Activated T-cell treated with anti-CD3 and anti-CD28 coated beads, Interleukin-2, amount 50 U/mL, for 72 hours (primary cell): Measurements from ENCODE around the gene MAP2K3. TPM values are rescaled to one million over a fixed set of nuclear protein-coding genes. Genes with fewer than 3 reads are reported as not detected.
"Not testable (repeated sequence)": the region's sequence is repeated elsewhere in the genome, so short reads cannot be mapped to it uniquely, and the experiment has no call there.

Experiments used
- ATAC-seq, 2 donors: fragments of 150-1000 bp; cut with Tn5 transposase; replicated peaks in 1 of 2; 2 replicates each; pipeline ENCODE4 v1.10.0; 2021; ENCODE audit warnings: moderate library complexity in 2 of 2, mild to moderate bottlenecking in 1 of 2
- DNase-seq, 2 donors: peaks; one replicate each; pipeline ENCODE4 v3.0.0; 2021 to 2022; ENCODE audit warnings: mixed read lengths in 1 of 2
- H3K27ac Mint-ChIP-seq: one replicate; pipeline ENCODE4 v1.8.0; 2022; ENCODE audit warnings: mild to moderate bottlenecking, moderate library complexity, mixed read lengths
- H3K27me3 Mint-ChIP-seq: one replicate; pipeline ENCODE4 v1.8.0; 2022; ENCODE audit warnings: low read depth, mixed read lengths
- H3K36me3 Mint-ChIP-seq, 2 donors: one replicate each; pipeline ENCODE4 v1.8.0; 2022; ENCODE audit warnings: mixed read lengths in 2 of 2, mild to moderate bottlenecking in 1 of 2; ENCODE audit not compliant: insufficient read depth in 2 of 2
- H3K4me1 Mint-ChIP-seq: one replicate; pipeline ENCODE4 v1.8.0; 2022; ENCODE audit warnings: low read depth, mixed read lengths
- H3K4me3 Mint-ChIP-seq, 2 donors: one replicate each; pipeline ENCODE4 v1.8.0; 2022; ENCODE audit warnings: mild to moderate bottlenecking in 2 of 2, mixed read lengths in 2 of 2, moderate library complexity in 2 of 2
- H3K9me3 Mint-ChIP-seq, 2 donors: one replicate each; pipeline ENCODE4 v1.8.0; 2022; ENCODE audit warnings: mixed read lengths in 2 of 2
- total RNA-seq, 2 donors: library from RNA; stranded (reverse); gene quantifications; one replicate each; pipeline ENCODE4 v1.2.3, GENCODE V29; 2022

Gene MAP2K3
- total RNA-seq, 2 donors from 2014 or later, result 104 to 107 TPM

DNA sequence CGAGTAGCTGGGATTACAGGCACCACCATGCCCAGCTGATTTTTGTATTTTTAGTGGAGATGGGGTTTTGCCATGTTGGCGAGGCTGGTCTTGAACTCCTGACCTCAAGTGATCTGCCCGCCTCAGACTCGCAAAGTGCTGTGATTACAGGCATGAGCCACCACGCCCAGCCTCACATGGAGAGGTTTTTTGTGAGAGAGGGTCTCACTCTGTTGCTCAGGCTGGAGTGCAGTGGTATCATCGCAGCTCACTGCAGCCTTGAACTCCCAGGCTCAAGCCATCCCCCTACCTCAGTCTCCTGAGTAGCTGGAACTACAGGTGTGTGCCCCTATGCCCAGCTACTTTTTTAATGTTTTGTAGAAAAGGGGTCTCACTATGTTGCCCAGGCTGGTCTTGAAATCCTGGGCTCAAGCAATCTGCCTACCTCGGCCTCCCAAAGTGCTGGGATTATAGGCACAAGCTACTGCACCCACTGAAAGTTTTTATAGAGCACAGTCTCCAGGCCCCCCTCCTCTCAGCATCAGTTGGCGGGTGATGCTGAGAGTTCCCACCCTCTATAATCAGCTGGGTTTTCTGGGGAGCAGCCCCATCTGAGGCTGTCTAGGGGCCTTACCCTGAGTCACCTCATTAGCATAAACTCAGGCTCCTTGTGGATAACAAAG is 22.2 kb downstream of the MAP2K3 start:
- not testable (repeated sequence) for H3K4me1 Mint-ChIP-seq, ATAC-seq, H3K4me3 Mint-ChIP-seq, H3K9me3 Mint-ChIP-seq, DNase-seq, H3K27me3 Mint-ChIP-seq, H3K27ac Mint-ChIP-seq
- H3K36me3 Mint-ChIP-seq, result peaks cover 3 to 35% of the 10 kb centered on the region in 2 donors

DNA sequence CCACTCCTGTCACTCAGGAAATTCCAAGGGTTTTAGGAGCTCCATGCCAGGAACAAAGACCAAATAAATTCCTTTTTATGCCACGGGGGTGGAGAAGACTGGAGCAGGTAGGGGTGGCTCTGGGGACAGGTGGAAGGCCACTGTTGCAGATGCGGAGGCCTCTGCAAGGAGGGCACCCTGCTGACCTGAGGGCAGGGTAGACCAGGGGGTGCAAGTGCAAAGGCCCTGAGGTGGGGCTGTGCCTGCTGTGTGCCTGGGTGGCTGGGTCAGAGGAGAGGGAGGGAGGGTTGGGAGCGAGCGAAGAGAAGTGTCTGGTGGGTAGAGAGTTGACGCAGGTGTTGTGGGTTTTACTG is 22.7 kb downstream of the MAP2K3 start:
- H3K9me3 Mint-ChIP-seq, ATAC-seq, H3K4me3 Mint-ChIP-seq, H3K27me3 Mint-ChIP-seq, DNase-seq, H3K4me1 Mint-ChIP-seq, H3K27ac Mint-ChIP-seq: not testable (repeated sequence)
- peaks cover 3 to 35% of the 10 kb centered on the region in 2 donors for H3K36me3 Mint-ChIP-seq

DNA sequence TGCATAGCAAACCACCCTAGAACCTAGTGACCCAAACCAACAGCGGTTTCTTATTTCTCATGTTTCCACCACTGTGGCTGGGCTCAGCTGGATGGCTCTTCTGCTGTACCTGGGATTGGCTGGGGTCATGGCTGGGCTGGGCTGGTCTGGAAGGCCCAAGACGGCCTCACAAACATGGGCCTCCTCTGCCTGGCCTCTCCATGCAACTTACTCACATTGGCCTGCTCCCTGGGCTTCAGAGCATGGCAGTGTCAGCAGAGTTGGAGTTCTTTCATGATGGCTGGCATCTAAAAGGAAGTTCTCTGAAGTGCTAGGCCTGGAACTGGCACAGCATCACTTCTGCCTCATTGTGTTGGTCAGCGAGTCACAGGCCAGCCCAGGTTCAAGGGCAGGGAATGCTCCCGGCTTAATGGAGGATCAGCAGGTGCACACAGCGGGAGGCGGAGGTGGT is 24.4 kb downstream of the MAP2K3 start:
- not testable (repeated sequence) for H3K27ac Mint-ChIP-seq, ATAC-seq, DNase-seq, H3K4me3 Mint-ChIP-seq, H3K27me3 Mint-ChIP-seq, H3K4me1 Mint-ChIP-seq, H3K9me3 Mint-ChIP-seq
- H3K36me3 Mint-ChIP-seq, result peaks cover 3 to 24% of the 10 kb centered on the region in 2 donors

DNA sequence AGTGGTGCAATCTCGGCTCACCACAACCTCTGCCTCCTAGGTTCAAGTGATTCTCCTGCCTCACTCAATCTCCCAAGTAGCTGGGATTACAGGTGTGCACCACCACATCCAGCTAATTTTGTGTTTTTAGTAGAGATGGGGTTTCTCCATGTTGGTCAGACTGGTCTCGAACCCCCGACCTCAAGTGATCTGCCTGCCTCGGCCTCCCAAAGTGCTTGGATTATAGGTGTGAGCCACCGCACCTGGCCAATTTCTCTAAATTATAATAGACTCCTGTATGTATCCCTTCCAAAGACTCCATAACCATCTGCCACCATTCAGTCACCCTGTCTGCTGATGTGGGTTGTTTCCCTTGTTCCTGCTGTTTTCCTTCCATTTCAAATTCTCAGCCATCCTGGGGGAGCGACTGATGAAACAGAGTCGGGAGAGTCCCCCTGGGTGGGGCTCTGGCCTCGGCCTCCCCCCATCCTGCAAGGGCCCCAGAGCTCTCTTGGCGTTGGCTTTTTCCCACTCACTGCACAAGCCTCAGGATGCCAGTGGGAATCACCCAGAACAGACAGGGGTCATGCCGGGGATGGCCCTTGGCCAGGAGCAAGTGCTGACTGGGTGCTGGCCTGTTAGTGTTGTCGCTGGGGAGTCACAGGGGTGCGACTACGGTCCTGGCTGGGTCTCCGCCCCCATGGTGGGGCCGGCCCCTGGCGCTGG is 25.7 kb downstream of the MAP2K3 start:
- DNase-seq, H3K9me3 Mint-ChIP-seq, H3K4me1 Mint-ChIP-seq, H3K27me3 Mint-ChIP-seq, H3K4me3 Mint-ChIP-seq, ATAC-seq: not testable (repeated sequence)
- Mint-ChIP-seq H3K27ac (peak overlapping the region; percentile 34), H3K36me3 (peaks cover 3 to 24% of the 10 kb centered on the region in 2 donors)

DNA sequence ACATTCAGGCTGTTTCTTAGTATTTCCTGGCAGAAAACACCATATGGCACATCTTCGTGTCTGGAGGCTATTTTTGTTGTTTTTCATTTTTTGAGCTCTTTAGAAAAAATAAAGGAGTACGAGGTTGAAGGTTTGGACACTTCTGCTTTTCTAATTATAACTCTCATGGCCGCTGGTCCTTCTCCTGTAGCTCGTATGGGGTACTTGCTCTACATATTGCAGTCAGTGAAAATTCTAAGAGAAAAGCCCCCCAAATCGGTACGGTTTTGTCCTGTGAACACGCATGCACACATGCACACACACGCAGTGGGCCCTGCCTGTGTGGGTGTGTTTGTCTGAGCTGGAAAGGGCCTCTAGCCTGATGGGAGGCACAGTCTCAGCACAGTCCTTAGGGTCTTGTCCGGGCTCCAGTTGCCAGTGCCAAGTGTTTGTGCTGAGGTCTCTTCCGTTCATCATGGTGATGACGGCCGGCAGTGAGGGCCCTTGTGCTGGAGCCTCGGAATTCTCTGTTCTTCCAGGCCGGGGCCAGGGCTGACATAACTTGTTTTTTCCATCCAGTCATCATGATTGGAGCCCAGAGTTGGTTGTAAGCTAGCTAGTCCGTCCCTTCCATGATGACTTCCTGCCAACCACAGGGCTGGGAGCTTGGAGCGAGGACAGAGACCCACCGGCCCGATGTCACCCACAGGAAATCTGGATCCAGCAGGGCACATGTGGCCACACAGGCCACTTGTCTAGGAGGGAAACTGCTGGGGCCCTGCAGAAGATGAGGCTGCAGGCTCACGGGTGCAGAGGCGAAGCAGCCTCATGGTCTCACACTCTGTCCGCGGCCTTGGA is 26.5 kb downstream of the MAP2K3 start:
- not testable (repeated sequence) for H3K4me3 Mint-ChIP-seq, H3K27ac Mint-ChIP-seq, ATAC-seq, H3K4me1 Mint-ChIP-seq, H3K9me3 Mint-ChIP-seq, DNase-seq, H3K27me3 Mint-ChIP-seq
- H3K36me3 Mint-ChIP-seq, result peaks cover 3 to 22% of the 10 kb centered on the region in 2 donors

DNA sequence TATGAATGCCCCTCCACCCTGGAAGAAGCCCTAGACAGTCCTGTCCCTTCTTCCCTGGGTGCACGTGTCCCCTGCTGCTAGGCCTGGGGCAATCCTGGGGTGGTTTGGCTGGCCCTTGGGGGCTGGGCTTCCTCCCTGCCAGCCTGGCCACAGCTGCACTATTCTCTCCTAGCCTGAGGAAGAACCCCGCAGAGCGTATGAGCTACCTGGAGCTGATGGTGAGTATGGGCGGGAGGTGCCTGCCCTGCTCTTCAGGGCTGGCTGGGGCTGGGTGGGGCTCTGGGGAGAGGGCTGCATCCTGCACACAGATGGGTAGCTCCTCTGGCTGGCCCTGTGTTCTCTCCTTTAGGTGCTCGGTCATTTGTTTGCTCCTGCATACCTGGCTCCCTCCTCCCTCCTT is 28.8 kb downstream of the MAP2K3 start:
- no peak overlapping the region for H3K4me3 Mint-ChIP-seq
- no peak for DNase-seq
- no peaks in the 10 kb centered on the region for H3K27me3 Mint-ChIP-seq
- H3K36me3 Mint-ChIP-seq, result peaks cover 3 to 19% of the 10 kb centered on the region in 2 donors
- no peaks in the 10 kb centered on the region for H3K4me1 Mint-ChIP-seq
- no peak for ATAC-seq
- H3K9me3 Mint-ChIP-seq, result peaks cover 0 to 2% of the 10 kb centered on the region in 2 donors
- no peak overlapping the region for H3K27ac Mint-ChIP-seq

DNA sequence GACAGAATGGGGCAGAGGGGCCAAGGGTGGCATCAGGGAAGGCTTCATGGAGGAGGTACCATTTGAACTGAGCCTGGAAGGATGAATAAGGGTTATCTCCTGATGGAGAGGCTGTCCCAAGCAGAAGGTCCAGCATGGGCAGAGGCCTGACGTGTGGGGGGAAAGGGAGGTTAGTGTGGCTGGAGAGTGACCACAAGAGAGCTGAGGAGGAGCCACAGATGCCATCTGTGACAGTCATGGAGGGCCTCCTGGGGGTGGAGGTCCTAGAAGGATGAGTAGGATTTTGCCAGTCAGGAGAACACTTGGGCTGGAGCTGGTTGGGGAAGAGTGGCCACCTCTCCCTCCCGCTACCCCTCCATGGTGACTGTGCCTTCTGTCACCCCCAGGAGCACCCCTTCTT is 29.2 kb downstream of the MAP2K3 start:
- not testable (repeated sequence) for DNase-seq, H3K4me1 Mint-ChIP-seq, H3K9me3 Mint-ChIP-seq, H3K27me3 Mint-ChIP-seq, H3K27ac Mint-ChIP-seq, ATAC-seq, H3K4me3 Mint-ChIP-seq
- peaks cover under 1 to 14% of the 10 kb centered on the region in 2 donors for H3K36me3 Mint-ChIP-seq

DNA sequence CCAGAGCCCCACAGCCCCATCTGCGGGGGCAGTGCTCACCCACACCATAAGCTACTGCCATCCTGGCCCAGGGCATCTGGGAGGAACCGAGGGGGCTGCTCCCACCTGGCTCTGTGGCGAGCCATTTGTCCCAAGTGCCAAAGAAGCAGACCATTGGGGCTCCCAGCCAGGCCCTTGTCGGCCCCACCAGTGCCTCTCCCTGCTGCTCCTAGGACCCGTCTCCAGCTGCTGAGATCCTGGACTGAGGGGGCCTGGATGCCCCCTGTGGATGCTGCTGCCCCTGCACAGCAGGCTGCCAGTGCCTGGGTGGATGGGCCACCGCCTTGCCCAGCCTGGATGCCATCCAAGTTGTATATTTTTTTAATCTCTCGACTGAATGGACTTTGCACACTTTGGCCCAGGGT is 29.8 kb downstream of the MAP2K3 start:
- not testable (repeated sequence) for H3K27ac Mint-ChIP-seq, DNase-seq, H3K4me3 Mint-ChIP-seq, H3K27me3 Mint-ChIP-seq, ATAC-seq, H3K9me3 Mint-ChIP-seq, H3K36me3 Mint-ChIP-seq, H3K4me1 Mint-ChIP-seq

DNA sequence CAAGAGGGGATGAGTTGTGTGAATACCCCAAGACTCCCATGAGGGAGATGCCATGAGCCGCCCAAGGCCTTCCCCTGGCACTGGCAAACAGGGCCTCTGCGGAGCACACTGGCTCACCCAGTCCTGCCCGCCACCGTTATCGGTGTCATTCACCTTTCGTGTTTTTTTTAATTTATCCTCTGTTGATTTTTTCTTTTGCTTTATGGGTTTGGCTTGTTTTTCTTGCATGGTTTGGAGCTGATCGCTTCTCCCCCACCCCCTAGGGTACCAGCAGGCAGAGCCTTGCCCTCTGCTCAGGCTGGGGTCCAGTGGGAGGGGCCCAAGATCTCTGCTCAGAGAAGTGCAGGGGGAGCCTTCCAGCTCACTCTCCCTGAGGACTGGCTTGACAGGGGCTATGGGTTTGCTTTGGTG is 30.2 kb downstream of the MAP2K3 start:
- ATAC-seq, H3K27me3 Mint-ChIP-seq, H3K4me1 Mint-ChIP-seq, H3K36me3 Mint-ChIP-seq, H3K4me3 Mint-ChIP-seq, H3K9me3 Mint-ChIP-seq, DNase-seq: not testable (repeated sequence)
- H3K27ac Mint-ChIP-seq, result peak overlapping the region; percentile 92

DNA sequence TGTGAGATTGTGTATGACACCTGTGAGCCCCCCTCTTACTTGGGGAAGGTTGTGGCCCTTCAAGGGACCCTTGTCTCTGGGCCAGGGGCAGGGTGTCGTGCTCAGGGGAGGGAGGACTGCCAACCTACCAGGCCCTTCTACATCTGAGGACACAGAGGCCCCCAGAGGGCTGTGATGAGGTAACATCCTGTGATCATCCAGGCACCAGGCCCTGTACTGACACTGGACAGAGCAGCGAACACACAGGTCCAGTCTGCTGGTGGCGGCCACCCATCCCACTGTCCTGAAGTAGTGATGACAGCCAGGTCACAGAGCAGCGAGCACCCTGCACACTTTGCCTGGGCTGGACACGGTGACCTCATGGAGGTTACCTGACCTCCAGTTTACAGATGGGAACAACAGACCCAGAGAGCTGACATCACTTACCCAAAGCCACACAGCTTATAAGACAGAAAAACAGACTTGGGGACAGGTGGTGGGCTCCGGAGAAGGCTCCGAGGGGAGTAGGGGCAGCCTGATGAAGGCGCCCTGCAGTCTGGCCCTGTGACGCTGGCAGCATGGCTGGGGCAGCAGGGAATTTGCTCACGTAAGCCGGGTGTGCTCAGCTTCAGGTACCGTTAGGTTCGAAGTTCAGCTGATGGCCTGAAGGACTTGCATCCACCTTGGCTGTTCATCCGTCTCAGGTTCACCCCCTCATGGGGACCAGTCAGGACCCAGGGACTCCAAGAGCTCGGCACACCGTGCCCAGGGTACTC is 30.9 kb downstream of the MAP2K3 start:
- H3K4me3 Mint-ChIP-seq, H3K9me3 Mint-ChIP-seq, H3K4me1 Mint-ChIP-seq, DNase-seq, ATAC-seq, H3K36me3 Mint-ChIP-seq, H3K27me3 Mint-ChIP-seq, H3K27ac Mint-ChIP-seq: not testable (repeated sequence)

DNA sequence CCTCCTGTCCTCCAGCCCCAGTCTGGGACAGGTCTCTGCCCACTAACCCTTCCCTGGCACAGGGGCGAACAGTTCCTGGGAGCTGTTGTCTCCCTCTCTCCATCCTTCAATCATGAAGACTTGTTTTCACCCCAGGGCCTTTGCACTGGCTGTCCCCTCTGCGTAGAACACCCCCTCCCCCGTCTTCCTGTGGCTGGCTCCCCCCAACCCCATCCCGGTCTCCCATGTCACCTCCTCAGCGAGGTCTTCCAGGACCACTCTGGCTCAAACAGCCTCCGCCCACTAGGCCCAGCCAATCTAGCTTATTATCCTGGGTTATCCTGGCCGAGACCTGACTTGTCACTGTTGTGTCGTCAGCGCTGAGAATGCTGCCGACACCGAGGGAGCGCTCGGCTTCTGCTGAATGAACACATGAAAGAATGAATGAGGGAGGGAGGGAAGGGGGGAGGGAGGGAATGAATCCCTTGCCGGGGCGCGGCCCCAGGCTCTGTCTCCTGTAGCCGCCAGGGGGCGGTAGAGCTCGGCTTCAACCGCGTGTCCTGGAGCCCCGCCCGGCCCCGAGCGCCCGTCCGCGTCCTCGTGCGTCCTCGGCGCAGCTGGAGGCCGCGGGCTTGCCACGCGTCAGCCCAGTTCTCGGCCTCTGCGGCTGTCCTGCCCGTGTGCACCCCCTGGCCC is 31.8 kb downstream of the MAP2K3 start:
- not testable (repeated sequence) for H3K9me3 Mint-ChIP-seq, H3K27ac Mint-ChIP-seq, H3K27me3 Mint-ChIP-seq, DNase-seq, H3K4me3 Mint-ChIP-seq, H3K36me3 Mint-ChIP-seq, H3K4me1 Mint-ChIP-seq
- ATAC-seq, result peak; percentile 82 to 83

DNA sequence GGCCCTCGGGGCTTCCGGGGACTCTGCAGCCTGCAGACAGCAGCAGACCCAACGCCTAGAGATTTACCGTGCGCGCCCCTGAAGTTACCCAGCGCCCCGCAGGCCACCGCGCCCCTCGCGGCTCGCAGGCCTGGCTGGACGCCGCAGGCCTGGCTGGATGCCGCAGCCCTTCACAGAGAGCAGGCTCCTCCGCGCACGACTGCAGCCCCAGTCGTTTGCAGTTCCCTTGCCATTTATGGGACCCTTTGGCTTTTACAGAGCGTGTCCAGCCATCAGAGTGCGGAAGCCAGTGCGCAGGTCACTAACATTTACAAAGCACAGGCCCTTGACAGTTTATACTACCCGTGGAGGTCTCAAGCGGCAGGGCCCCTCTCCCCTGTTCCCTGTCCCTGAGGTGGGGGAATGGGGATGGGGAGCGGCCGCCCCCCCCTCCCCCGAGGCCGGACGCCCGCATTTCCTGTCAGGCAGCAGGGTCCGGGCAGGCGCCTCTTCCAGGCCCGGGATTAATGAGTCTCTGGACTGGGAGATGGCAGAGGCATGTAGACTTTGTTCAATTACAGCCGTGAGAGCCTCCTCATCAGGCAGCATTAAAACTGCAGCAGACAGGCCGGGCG is 32.5 kb downstream of the MAP2K3 start:
- H3K36me3 Mint-ChIP-seq, H3K27ac Mint-ChIP-seq, DNase-seq, H3K4me3 Mint-ChIP-seq, H3K4me1 Mint-ChIP-seq, H3K9me3 Mint-ChIP-seq, H3K27me3 Mint-ChIP-seq: not testable (repeated sequence)
- peak; percentile 32 to 36 for ATAC-seq
